T-helper 17 cell (primary cell): Measurements from ENCODE around the gene IRF9. TPM values are rescaled to one million over a fixed set of nuclear protein-coding genes. Genes with fewer than 3 reads are reported as not detected.

Experiments
- ATAC-seq: fragments of 150-1000 bp; cut with Tn5 transposase; 2 replicates; pipeline ENCODE4 v1.10.0; 2021; ENCODE audit warnings: mild to moderate bottlenecking, moderate library complexity
- DNase-seq, 3 donors: peaks; one replicate each; pipeline versions ENCODE4 v3.0.0 to v3.0.0-alpha.2; 2020 to 2021
- H3K9me3 ChIP-seq: one replicate; pipeline ENCODE4 v1.7.0; 2013; ENCODE audit warnings: low read length, mild to moderate bottlenecking; ENCODE audit not compliant: control insufficient read depth, poor library complexity, severe bottlenecking
- H3K27ac Mint-ChIP-seq: one replicate; pipeline ENCODE4 v1.8.0; 2022; ENCODE audit warnings: mild to moderate bottlenecking, moderate library complexity, mixed read lengths
- H3K27me3 Mint-ChIP-seq: one replicate; pipeline ENCODE4 v1.8.0; 2022; ENCODE audit warnings: mixed read lengths
- H3K36me3 Mint-ChIP-seq: one replicate; pipeline ENCODE4 v1.8.0; 2022; ENCODE audit warnings: low read depth, mixed read lengths
- H3K4me1 Mint-ChIP-seq: one replicate; pipeline ENCODE4 v1.8.0; 2022; ENCODE audit warnings: mild to moderate bottlenecking, mixed read lengths
- H3K4me3 Mint-ChIP-seq: one replicate; pipeline ENCODE4 v1.8.0; 2022; ENCODE audit warnings: mild to moderate bottlenecking, moderate library complexity, mixed read lengths
- total RNA-seq, 4 donors: library from RNA in 2 of 4; stranded (reverse) in 2 of 4; gene quantifications; one replicate each; pipeline ENCODE4 v1.2.3 and lab custom pipeline; 2022 to 2026

The IRF9 gene, protein sequence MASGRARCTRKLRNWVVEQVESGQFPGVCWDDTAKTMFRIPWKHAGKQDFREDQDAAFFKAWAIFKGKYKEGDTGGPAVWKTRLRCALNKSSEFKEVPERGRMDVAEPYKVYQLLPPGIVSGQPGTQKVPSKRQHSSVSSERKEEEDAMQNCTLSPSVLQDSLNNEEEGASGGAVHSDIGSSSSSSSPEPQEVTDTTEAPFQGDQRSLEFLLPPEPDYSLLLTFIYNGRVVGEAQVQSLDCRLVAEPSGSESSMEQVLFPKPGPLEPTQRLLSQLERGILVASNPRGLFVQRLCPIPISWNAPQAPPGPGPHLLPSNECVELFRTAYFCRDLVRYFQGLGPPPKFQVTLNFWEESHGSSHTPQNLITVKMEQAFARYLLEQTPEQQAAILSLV
- 100 to 1,000 TPM; 172 to 230 TPM for total RNA-seq
- total RNA-seq (lab: John Stamatoyannopoulos, UW): 31.4 to 67.7 reads per million in 2 donors

- H3K27ac Mint-ChIP-seq: peak within 1 kb of the TSS; percentile 98
- peaks cover 11% of the 10 kb centered on the region for H3K36me3 Mint-ChIP-seq
- peak within 1 kb of the TSS; percentile 99 for H3K4me3 Mint-ChIP-seq
- no peaks in the 10 kb centered on the region for H3K27me3 Mint-ChIP-seq
- ATAC-seq (peak; percentile 92), DNase-seq (peak; percentile 88 to 98 (median 93))
- H3K4me1 Mint-ChIP-seq: peaks cover 34% of the 10 kb centered on the region
- no peaks in the 10 kb centered on the region for H3K9me3 ChIP-seq
These were observed at the start of gene IRF9 for GRCh38 chr14:24160850-24161804. Gene IRF9, plus strand, starts transcription at chr14:24161265. Its CDS starts 880 bp downstream, at chr14:24162145.

- ATAC-seq (no peak), DNase-seq (no peak)
- Mint-ChIP-seq H3K27ac (peak overlapping the region; percentile 99), H3K4me3 (peak overlapping the region; percentile 99), H3K36me3 (no peaks in the 10 kb centered on the region), H3K4me1 (peaks cover 31% of the 10 kb centered on the region), H3K27me3 (no peaks in the 10 kb centered on the region)
- no peaks in the 10 kb centered on the region for H3K9me3 ChIP-seq
These were observed 47.7 kb upstream of the IRF9 start for GRCh38 chr14:24113379-24113800.

- DNase-seq: peak; percentile 54 to 68 (median 55)
- peak; percentile 36 for ATAC-seq
- Mint-ChIP-seq H3K4me3 (peak overlapping the region; percentile 99), H3K27ac (peak overlapping the region; percentile 99), H3K36me3 (peaks cover 3% of the 10 kb centered on the region), H3K4me1 (peaks cover 29% of the 10 kb centered on the region), H3K27me3 (no peaks in the 10 kb centered on the region)
- no peaks in the 10 kb centered on the region for H3K9me3 ChIP-seq
These were observed 47.1 kb upstream of the IRF9 start for GRCh38 chr14:24113801-24114531.

- Mint-ChIP-seq H3K4me1 (peaks cover 28% of the 10 kb centered on the region), H3K27ac (peak within 1 kb of the TSS; percentile 99), H3K36me3 (peaks cover 3% of the 10 kb centered on the region)
These were observed 46.3 kb upstream of the IRF9 start, which contains the start of the genes DCAF11 and NRL for GRCh38 chr14:24114532-24115421. Gene DCAF11, plus strand, starts transcription at chr14:24114777. Its CDS starts 818 bp downstream, at chr14:24115595. Gene NRL, minus strand, starts transcription at chr14:24114949. Its CDS starts 32,101 bp downstream, at chr14:24082848.

DNA sequence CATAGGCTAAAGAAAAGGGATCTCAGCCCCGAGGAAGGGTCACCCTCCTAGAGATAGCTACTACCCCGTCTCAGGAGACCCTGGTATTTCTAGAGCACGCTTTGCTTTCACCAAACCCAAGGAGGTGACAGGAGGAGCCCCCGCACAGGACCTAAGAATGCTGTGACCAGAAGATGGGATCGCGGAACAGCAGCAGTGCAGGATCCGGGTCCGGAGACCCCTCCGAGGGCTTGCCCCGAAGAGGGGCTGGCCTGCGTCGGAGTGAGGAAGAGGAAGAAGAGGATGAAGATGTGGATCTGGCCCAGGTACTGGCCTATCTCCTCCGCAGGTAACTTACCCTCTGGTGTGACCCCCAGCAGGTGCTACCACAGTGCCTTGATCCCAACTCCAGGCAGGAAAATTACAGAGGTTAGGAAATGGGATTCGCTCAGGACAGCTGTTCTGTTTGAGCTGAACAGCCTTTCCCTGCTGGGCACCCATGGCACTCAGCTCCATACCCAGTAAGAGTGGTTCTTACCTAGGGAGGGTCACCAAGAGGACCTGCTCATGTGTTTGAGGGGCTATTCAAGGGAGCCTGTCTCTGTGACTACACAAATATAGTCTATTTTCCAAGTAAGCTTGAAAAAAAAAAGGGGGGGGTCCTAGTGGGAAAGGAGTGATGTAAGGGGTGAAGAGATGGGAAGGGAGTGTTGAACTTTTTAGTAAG lies 45.5 kb upstream of the IRF9 start:
- H3K27me3 Mint-ChIP-seq: no peaks in the 10 kb centered on the region
- ATAC-seq: no peak
- H3K4me3 Mint-ChIP-seq: peak overlapping the region; percentile 99
- no peaks in the 10 kb centered on the region for H3K9me3 ChIP-seq
- H3K36me3 Mint-ChIP-seq: peaks cover 3% of the 10 kb centered on the region
- H3K4me1 Mint-ChIP-seq: peaks cover 28% of the 10 kb centered on the region
- H3K27ac Mint-ChIP-seq: peak overlapping the region; percentile 99
- DNase-seq: no peak

More at GRCh38 chr14:24114532-24115421, 46.3 kb upstream of the IRF9 start, which contains the start of the genes DCAF11 and NRL:
- H3K4me3 Mint-ChIP-seq: peak within 1 kb of the TSS; percentile 99
- H3K27me3 Mint-ChIP-seq: no peaks in the 10 kb centered on the region
- H3K9me3 ChIP-seq: no peaks in the 10 kb centered on the region
- ATAC-seq: peak; percentile 87
- DNase-seq: peak; percentile 96 to 98 (median 96)

DNA sequence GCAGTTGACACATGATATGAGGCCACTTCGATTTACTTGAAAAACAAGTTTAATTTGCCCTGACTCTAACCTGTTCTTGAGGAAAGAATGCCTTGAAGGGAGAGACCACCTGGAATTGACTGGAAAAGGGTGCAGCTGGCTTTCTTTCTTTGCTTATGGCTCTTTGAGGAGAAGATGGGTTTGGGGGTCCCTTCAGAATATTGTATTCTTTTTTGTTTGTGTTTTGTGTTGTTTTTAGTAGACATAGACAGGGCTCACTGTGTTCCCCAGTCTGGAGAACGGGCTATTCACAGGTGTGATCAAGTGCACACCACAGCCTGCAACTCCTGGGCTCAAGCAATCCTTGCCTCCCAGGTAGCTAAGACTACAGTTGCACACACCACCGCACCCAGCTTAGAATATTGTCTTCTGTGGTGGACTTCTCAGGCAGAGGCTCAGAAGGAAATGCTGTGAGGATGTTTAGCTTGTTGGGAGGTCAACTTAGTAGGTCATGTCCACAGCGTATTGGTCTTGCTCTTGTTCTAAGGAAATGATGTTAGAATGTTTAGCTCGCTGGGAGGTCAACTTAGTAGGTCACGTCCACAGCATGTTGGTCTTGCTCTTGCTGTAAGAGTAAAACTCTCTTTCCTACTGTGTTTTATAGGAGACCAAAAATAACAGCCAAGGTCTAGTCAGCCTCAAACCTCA lies 44.8 kb upstream of the IRF9 start:
- peak overlapping the region; percentile 99 for H3K4me3 Mint-ChIP-seq

GRCh38 chr14:24117179-24117578 lies 43.9 kb upstream of the IRF9 start:
- Mint-ChIP-seq H3K36me3 (peaks cover 3% of the 10 kb centered on the region), H3K27me3 (no peaks in the 10 kb centered on the region), H3K4me3 (no peak overlapping the region), H3K4me1 (peaks cover 28% of the 10 kb centered on the region), H3K27ac (no peak overlapping the region)
- ATAC-seq (no peak), DNase-seq (no peak)
- no peaks in the 10 kb centered on the region for H3K9me3 ChIP-seq

More for the DNA sequence above, 44.8 kb upstream of the IRF9 start:
- Mint-ChIP-seq H3K27ac (peak overlapping the region; percentile 99), H3K27me3 (no peaks in the 10 kb centered on the region), H3K36me3 (peaks cover 3% of the 10 kb centered on the region), H3K4me1 (peaks cover 28% of the 10 kb centered on the region)
- no peaks in the 10 kb centered on the region for H3K9me3 ChIP-seq
- ATAC-seq (no peak), DNase-seq (no peak)

- no peak for ATAC-seq
- DNase-seq: no peak
- Mint-ChIP-seq H3K36me3 (peaks cover 3% of the 10 kb centered on the region), H3K4me1 (peaks cover 30% of the 10 kb centered on the region), H3K27ac (no peak overlapping the region), H3K27me3 (no peaks in the 10 kb centered on the region), H3K4me3 (no peak overlapping the region)
- H3K9me3 ChIP-seq: no peaks in the 10 kb centered on the region
These were observed 41.4 kb upstream of the IRF9 start for GRCh38 chr14:24119691-24120090.

DNA sequence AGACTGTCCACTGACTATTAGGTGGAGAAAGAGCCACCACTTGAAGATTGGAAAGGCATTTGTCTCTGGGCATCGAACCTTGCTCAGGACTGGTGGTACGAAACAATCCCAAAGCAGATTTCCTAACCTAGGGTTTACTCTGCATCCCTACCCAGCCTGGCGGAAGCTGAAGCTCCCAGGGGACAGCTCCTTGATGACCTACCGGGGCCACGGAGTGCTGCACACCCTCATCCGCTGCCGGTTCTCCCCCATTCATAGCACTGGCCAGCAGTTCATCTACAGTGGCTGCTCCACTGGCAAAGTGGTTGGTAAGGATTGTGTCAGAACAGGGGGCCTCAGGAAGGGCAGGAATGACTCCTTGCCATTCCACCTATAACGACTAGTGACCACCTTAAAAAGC lies 39.9 kb upstream of the IRF9 start:
- Mint-ChIP-seq H3K27ac (no peak overlapping the region), H3K4me3 (no peak overlapping the region), H3K27me3 (no peaks in the 10 kb centered on the region), H3K36me3 (peaks cover 3% of the 10 kb centered on the region), H3K4me1 (peaks cover 19% of the 10 kb centered on the region)
- H3K9me3 ChIP-seq: no peaks in the 10 kb centered on the region
- DNase-seq (no peak), ATAC-seq (no peak)

- H3K9me3 ChIP-seq: no peaks in the 10 kb centered on the region
- H3K27me3 Mint-ChIP-seq: no peaks in the 10 kb centered on the region
- peaks cover 3% of the 10 kb centered on the region for H3K36me3 Mint-ChIP-seq
- H3K27ac Mint-ChIP-seq: no peak overlapping the region
- H3K4me3 Mint-ChIP-seq: no peak overlapping the region
- ATAC-seq (no peak), DNase-seq (no peak)
- H3K4me1 Mint-ChIP-seq: peaks cover 9% of the 10 kb centered on the region
These were observed 38.6 kb upstream of the IRF9 start for GRCh38 chr14:24122416-24122815.

- Mint-ChIP-seq H3K36me3 (peaks cover 3% of the 10 kb centered on the region), H3K27ac (no peak overlapping the region), H3K4me1 (peaks cover 7% of the 10 kb centered on the region), H3K27me3 (no peaks in the 10 kb centered on the region), H3K4me3 (no peak overlapping the region)
- H3K9me3 ChIP-seq: no peaks in the 10 kb centered on the region
- ATAC-seq (no peak), DNase-seq (no peak)
These were observed 38.2 kb upstream of the IRF9 start for GRCh38 chr14:24122898-24123297.
